K562 treated with DMSO at 1 percent for 24 hours (cell line): Measurements from ENCODE around the gene MCUB. TPM values are rescaled to one million over a fixed set of nuclear protein-coding genes. Genes with fewer than 3 reads are reported as not detected.

Experiments used
- total RNA-seq: library from RNA; unstranded; fragments of 300-600 nt; gene quantifications from 2 replicates; pipeline ENCODE4 v1.2.3, GENCODE V29; 2022; ENCODE audit warnings: low read depth; ENCODE audit not compliant: insufficient read depth

MCUB gene, protein sequence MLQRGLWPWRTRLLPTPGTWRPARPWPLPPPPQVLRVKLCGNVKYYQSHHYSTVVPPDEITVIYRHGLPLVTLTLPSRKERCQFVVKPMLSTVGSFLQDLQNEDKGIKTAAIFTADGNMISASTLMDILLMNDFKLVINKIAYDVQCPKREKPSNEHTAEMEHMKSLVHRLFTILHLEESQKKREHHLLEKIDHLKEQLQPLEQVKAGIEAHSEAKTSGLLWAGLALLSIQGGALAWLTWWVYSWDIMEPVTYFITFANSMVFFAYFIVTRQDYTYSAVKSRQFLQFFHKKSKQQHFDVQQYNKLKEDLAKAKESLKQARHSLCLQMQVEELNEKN
- 19.9 and 23.9 TPM in 2 replicates for total RNA-seq

DNA sequence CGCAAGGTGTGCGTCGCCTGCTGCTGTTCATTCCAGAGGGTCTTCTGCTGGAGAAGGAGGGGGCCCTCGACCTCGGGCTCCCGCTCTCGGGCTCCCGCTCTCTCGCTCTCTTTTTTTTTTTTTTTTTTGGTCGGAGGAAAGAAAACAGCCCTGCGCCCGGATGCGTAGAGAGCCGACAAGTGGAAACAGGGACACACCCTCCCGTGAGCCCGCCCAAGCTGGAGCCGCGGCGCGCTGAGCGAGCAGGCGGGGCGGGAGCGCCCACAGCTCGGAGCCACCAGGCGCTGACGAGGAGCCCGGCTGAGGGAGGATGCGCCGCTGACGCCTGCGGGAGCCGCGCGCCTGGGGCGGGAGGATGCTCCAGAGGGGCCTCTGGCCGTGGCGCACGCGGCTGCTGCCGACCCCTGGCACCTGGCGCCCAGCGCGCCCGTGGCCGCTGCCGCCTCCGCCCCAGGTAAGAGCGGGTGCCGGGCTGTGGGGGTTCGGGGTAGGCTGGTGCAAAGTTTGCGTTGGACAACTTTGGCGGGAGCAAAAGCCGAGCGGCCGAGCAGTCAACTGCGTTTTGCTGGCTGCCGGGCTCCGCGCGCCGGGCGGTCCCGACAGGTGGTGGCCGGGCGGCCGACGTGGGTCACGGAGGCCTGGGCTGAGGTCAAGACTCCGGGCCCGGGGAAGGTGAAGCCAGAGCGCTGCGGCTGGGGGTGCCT, at the start of gene MCUB:
MCUB (plus strand) TSS at position 264 of the 704 bp plus-strand sequence; CDS start at position 356, 92 bp downstream.

DNA sequence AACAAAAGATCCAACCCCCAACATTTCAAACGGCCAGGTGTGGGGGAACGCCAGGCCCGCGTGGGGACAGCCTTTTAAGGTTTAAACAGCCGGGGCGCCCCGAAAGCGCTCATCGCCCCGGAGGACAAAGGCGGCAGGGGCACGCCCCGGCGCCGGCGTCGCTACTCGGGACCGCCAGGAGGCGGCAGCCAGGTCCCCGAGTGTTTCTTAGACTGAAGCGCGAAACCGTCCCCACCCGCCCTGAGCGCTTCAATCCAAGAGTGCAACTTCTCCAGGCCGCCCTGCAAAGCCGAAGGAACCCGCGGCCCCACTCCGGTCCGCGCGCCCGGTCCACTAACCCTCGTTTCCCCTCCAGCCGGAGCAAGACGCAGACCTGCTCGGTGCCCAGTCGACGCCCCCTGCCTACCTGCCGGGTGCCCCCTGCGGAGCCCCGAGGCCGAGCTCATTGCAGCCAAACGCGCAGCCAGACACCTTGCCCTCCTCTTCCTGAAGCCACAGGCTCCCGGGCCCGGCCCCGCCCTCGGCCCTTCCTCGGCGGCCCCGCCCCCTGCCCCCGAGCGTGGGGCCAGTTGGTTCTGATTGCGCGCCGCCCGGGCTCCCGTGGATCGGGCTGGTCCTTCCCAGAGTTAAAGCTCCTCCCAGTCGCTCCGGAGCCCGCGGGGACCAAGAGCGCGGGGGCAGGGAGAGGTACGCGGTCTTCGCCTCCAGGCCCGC, 143.1 kb downstream of the MCUB start, which contains the start of gene CASP6:
CASP6 (minus strand) TSS at position 496 of the 714 bp plus-strand sequence; CDS start at position 446, 50 bp downstream.

DNA sequence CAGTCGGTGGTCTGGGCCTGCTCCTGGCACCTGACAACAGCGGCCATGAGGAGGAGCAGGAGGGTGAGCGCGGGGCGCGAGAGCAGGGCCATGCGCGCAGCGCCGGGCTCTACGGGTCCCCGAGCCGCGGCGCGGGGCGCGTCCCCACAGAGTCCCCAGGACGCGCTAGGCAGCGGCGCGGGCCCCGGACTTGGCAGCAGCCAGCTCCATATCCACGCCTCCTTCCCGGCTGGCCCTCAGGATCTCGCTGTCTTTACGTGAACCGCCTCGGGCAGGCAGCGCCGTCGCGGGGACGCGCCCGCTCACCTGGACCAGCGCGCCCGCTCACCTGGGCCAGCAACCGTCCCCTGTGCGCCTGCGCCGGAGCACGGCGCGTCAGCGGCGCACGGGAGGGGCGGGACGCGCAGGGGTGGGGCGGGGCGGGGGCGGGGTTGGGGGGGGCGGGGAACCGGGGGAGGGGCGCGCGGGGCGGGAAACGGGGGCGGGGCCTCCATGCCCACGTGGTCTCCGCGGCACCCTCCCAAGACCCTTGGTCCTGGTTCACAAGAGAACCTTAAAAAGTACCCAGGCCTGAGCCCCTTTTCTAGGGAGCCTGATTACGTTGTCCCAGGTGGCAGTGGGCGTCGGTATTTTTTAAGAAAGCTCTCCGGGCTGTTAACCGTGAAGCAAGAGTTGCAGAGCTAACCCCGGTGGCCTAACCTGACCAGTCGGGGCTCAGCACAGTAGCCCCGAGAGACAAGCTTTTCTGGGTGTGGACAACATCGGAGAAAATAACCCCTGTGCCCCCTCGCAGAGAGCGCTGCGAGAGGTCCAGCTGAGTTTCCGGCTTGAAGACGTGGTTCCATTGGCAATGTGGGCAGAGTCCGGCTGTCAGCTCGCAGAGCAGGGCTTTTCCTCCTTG, 169.9 kb downstream of the MCUB start, which contains the start of gene PLA2G12A:
PLA2G12A (minus strand) TSS at position 353 of the 901 bp plus-strand sequence; CDS start at position 92, 261 bp downstream.

Other genes with a start within 250 kb of the MCUB start
- 14.0 and 16.8 TPM in 2 replicates for gene SEC24B, start 126.4 kb upstream of the MCUB start, total RNA-seq
- 32.2 and 34.0 TPM in 2 replicates for gene CASP6, start 143.2 kb downstream of the MCUB start, total RNA-seq
- 22.8 and 56.3 TPM in 2 replicates for gene PLA2G12A, start 169.8 kb downstream of the MCUB start, total RNA-seq
- gene CFI, start 241.8 kb downstream of the MCUB start, total RNA-seq, result 0.75 and 1.1 TPM in 2 replicates